GM12864 (cell line): Measurements from ENCODE around the gene JAGN1.

Experiments
- DNase-seq: peaks from one replicate; pipeline ENCODE4 v3.0.0-alpha.2; 2011; ENCODE audit warnings: low read depth
- H3K4me3 ChIP-seq: 2 replicates; pipeline ENCODE4 v1.5.1; 2011; ENCODE audit warnings: mild to moderate bottlenecking, low read depth, low read length, control low read depth
- TF ChIP-seq, protein P1 (sequence below): IDR thresholded peaks from 2 replicates; pipeline ENCODE4 v1.5.1; 2011; ENCODE audit warnings: low read depth, mild to moderate bottlenecking, moderate library complexity, low read length, control low read depth, inconsistent platforms; ENCODE audit errors: missing control alignments

The JAGN1 gene

DNA sequence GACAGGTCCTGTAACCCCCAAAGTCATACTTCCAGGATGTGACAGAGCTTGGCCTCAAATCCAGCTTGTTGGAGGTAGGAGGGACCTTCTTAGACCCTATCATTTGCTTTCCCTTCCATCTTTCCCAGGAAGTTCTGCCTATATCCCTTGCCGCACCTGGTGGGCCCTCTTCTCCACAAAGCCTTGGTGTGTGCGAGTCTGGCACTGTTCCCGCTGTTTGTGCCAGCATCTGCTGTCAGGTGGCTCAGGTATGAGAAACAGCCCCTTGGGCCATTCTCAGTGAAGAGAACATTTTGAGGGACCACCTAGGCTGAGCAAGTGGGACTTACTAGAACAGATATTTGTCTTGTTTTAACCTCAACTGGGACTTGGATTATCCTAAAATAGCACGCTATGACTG lies 13.5 kb downstream of the JAGN1 start:
- no peak for DNase-seq
- TF ChIP-seq, protein P1, sequence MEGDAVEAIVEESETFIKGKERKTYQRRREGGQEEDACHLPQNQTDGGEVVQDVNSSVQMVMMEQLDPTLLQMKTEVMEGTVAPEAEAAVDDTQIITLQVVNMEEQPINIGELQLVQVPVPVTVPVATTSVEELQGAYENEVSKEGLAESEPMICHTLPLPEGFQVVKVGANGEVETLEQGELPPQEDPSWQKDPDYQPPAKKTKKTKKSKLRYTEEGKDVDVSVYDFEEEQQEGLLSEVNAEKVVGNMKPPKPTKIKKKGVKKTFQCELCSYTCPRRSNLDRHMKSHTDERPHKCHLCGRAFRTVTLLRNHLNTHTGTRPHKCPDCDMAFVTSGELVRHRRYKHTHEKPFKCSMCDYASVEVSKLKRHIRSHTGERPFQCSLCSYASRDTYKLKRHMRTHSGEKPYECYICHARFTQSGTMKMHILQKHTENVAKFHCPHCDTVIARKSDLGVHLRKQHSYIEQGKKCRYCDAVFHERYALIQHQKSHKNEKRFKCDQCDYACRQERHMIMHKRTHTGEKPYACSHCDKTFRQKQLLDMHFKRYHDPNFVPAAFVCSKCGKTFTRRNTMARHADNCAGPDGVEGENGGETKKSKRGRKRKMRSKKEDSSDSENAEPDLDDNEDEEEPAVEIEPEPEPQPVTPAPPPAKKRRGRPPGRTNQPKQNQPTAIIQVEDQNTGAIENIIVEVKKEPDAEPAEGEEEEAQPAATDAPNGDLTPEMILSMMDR, result no peak
- H3K4me3 ChIP-seq, result no peak overlapping the region

GRCh38 chr3:9906480-9906879 lies 16.1 kb downstream of the JAGN1 start:
- no peak for DNase-seq
- TF ChIP-seq, protein P1, result no peak
- H3K4me3 ChIP-seq, result no peak overlapping the region

GRCh38 chr3:9908286-9908685 lies 17.9 kb downstream of the JAGN1 start:
- TF ChIP-seq, protein P1, result no peak
- no peak overlapping the region for H3K4me3 ChIP-seq
- no peak for DNase-seq

- TF ChIP-seq, protein P1, result no peak
- no peak for DNase-seq
- H3K4me3 ChIP-seq, result no peak overlapping the region
These were observed 19.0 kb downstream of the JAGN1 start for GRCh38 chr3:9909221-9910013.

DNA sequence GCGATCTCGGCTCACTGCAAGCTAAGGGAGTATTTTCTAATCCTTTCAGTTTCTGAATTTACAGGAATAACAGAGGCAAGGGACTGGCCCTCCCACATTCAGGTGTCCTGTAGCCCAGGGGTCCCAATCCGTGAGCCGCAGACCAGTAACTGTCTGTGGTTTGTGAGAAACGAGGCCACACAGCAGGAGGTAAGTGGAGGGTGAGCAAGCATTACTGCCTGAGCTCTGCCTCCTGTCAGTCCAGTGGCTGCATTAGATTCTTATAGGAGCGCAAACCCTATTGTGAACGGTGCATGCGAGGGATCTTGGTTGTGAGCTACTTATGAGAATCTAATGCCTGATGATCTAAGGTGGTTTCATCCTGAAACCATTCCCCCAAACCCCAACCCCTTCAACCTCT lies 21.5 kb downstream of the JAGN1 start:
- no peak overlapping the region for H3K4me3 ChIP-seq
- TF ChIP-seq, protein P1, result no peak
- no peak for DNase-seq

GRCh38 chr3:9912294-9912935 lies 22.0 kb downstream of the JAGN1 start:
- TF ChIP-seq, protein P1, result no peak
- H3K4me3 ChIP-seq, result no peak overlapping the region
- DNase-seq, result no peak
